Mesenchymal stem cell (in vitro differentiated cells and primary cell): ENCODE results near the gene FAM114A1.
"Not testable (repeated sequence)": the region's sequence is repeated elsewhere in the genome, so short reads cannot be mapped to it uniquely, and the experiment has no call there.

Source experiments
- DNase-seq: peaks from one replicate; pipeline ENCODE4 v3.0.0-alpha.2; 2013
- H2AFZ ChIP-seq: one replicate; pipeline ENCODE4 v1.6.1; 2013; ENCODE audit warnings: low read depth, mild to moderate bottlenecking, control low read depth, inconsistent platforms, low read length, moderate library complexity
- H2AK5ac ChIP-seq: 2 replicates; pipeline ENCODE4 v1.6.1; 2013; ENCODE audit warnings: low read length, moderate library complexity, mild to moderate bottlenecking, inconsistent platforms; ENCODE audit not compliant: severe bottlenecking
- H2BK120ac ChIP-seq: one replicate; pipeline ENCODE4 v1.6.1; 2013; ENCODE audit warnings: low read depth, mild to moderate bottlenecking, inconsistent platforms, low read length, moderate library complexity
- H2BK12ac ChIP-seq, 2 experiments: one replicate each; pipeline ENCODE4 v1.6.1; 2013; ENCODE audit warnings: inconsistent platforms in 2 of 2, low read length in 2 of 2, mild to moderate bottlenecking in 2 of 2, moderate library complexity in 2 of 2, control low read depth in 1 of 2
- H2BK15ac ChIP-seq: one replicate; pipeline ENCODE4 v1.6.1; 2013; ENCODE audit warnings: mild to moderate bottlenecking, low read depth, inconsistent platforms; ENCODE audit not compliant: poor library complexity, severe bottlenecking
- H2BK5ac ChIP-seq: 2 replicates; pipeline ENCODE4 v1.6.1; 2013; ENCODE audit warnings: low read depth, mild to moderate bottlenecking, low read length, control low read depth, inconsistent platforms; ENCODE audit not compliant: poor library complexity, severe bottlenecking
- H3K14ac ChIP-seq, 2 experiments: one replicate each; pipeline ENCODE4 v1.6.1; 2013; ENCODE audit warnings: inconsistent platforms in 2 of 2, low read length in 2 of 2, control low read depth in 1 of 2, mild to moderate bottlenecking in 1 of 2, moderate library complexity in 1 of 2
- H3K18ac ChIP-seq, 2 experiments: one replicate each; pipeline ENCODE4 v1.6.1; 2013; ENCODE audit warnings: inconsistent platforms in 2 of 2, low read length in 2 of 2, control low read depth in 1 of 2, low read depth in 1 of 2, mild to moderate bottlenecking in 1 of 2
- H3K23ac ChIP-seq, 2 experiments: one replicate each; pipeline ENCODE4 v1.6.1; 2013; ENCODE audit warnings: inconsistent platforms in 2 of 2, low read length in 2 of 2, mild to moderate bottlenecking in 2 of 2, moderate library complexity in 2 of 2, control low read depth in 1 of 2
- H3K27ac ChIP-seq: 2 replicates; pipeline ENCODE4 v1.5.1; 2013; ENCODE audit warnings: mild to moderate bottlenecking, moderate library complexity, low read length, control low read depth, inconsistent platforms; ENCODE audit not compliant: poor library complexity, severe bottlenecking
- H3K27me3 ChIP-seq, 2 experiments: 2 replicates each; pipeline versions ENCODE4 v1.6.1 to v1.7.0; 2013; ENCODE audit warnings: low read length in 2 of 2, mild to moderate bottlenecking in 2 of 2, moderate library complexity in 2 of 2, control low read depth in 1 of 2, inconsistent platforms in 1 of 2; ENCODE audit not compliant: control insufficient read depth in 1 of 2, insufficient read depth in 1 of 2
- H3K36me3 ChIP-seq, 2 experiments: 2 replicates each; pipeline versions ENCODE4 v1.6.1 to v1.7.0; 2013; ENCODE audit warnings: low read length in 2 of 2, control low read depth in 1 of 2, inconsistent platforms in 1 of 2, low read depth in 1 of 2, mild to moderate bottlenecking in 1 of 2; ENCODE audit not compliant: insufficient read depth in 2 of 2, control insufficient read depth in 1 of 2
- H3K4ac ChIP-seq, 2 experiments: one replicate each; pipeline ENCODE4 v1.6.1; 2013; ENCODE audit warnings: inconsistent platforms in 2 of 2, low read length in 2 of 2, mild to moderate bottlenecking in 2 of 2, moderate library complexity in 2 of 2, control low read depth in 1 of 2, low read depth in 1 of 2
- H3K4me1 ChIP-seq: 2 replicates; pipeline ENCODE4 v1.6.1; 2013; ENCODE audit warnings: low read depth, low read length, control low read depth; ENCODE audit not compliant: control insufficient read depth, insufficient read depth
- H3K4me2 ChIP-seq: 2 replicates; pipeline ENCODE4 v1.6.1; 2013; ENCODE audit warnings: low read length, mild to moderate bottlenecking, inconsistent platforms; ENCODE audit not compliant: poor library complexity, severe bottlenecking
- H3K4me3 ChIP-seq, 2 experiments: 2 replicates each; pipeline versions ENCODE4 v1.5.1 to v1.7.0; 2013; ENCODE audit warnings: low read length in 2 of 2, mild to moderate bottlenecking in 2 of 2, control low read depth in 1 of 2, low read depth in 1 of 2; ENCODE audit not compliant: insufficient read depth in 1 of 2
- H3K79me1 ChIP-seq: replicated peaks from 2 replicates; pipeline ENCODE4 v1.6.1; 2013; ENCODE audit warnings: mild to moderate bottlenecking, control low read depth, low read length, inconsistent platforms; ENCODE audit not compliant: poor library complexity, severe bottlenecking
- H3K9ac ChIP-seq: 2 replicates; pipeline ENCODE4 v1.7.0; 2013; ENCODE audit warnings: mild to moderate bottlenecking, low read length, moderate library complexity
- H3K9me3 ChIP-seq: 2 replicates; pipeline ENCODE4 v1.7.0; 2013; ENCODE audit warnings: mild to moderate bottlenecking, low read length; ENCODE audit not compliant: control insufficient read depth
- H4K8ac ChIP-seq: one replicate; pipeline ENCODE4 v1.6.1; 2013; ENCODE audit warnings: inconsistent platforms, mild to moderate bottlenecking, low read length, moderate library complexity
- H4K91ac ChIP-seq: one replicate; pipeline ENCODE4 v1.6.1; 2013; ENCODE audit warnings: mild to moderate bottlenecking, low read length, inconsistent platforms
- WGBS: methylation state at CpG from one replicate; pipeline ENCODE4 v1.1.7; 2013; ENCODE audit warnings: mixed read lengths; 5-methylcytosine and 5-hydroxymethylcytosine counted together

The FAM114A1 gene

DNA sequence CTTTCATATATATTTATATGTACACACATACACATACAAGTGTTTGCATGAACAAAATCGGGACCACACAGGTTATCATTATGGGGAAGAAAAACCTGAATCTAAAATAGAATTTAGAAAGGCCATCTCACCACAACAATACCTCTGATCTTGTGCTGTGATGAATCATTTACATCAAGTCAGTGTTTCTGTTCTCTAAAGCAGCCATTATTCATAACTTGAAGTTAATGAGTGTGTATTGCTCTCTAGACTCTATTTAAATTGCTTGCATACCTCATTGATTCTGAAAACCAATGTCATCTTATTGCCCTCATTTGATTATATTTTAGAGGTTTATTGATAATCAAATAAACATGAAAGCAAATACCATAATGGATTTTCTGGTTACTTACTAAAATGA, 71.6 kb downstream of the FAM114A1 start:
- H2BK5ac ChIP-seq, result no peak overlapping the region
- no peak overlapping the region for H4K91ac ChIP-seq
- H2AFZ ChIP-seq, result no peak overlapping the region
- H2AK5ac ChIP-seq, result no peak overlapping the region
- no peak overlapping the region for H3K14ac ChIP-seq
- H3K9ac ChIP-seq, result no peak overlapping the region
- H2BK15ac ChIP-seq, result no peak overlapping the region
- no CpG with 5 or more reads among the region's 1 CpG for WGBS
- H3K4me2 ChIP-seq, result no peak overlapping the region
- H3K4me1 ChIP-seq, result peaks cover 2% of the 10 kb centered on the region
- H4K8ac ChIP-seq, result no peak overlapping the region
- H3K4me3 ChIP-seq, result no peak overlapping the region
- no peak for DNase-seq
- no peak overlapping the region for H2BK120ac ChIP-seq
- no peak overlapping the region for H2BK12ac ChIP-seq
- H3K18ac ChIP-seq, result no peak overlapping the region
- peaks cover 34 to 88% of the 10 kb centered on the region in 2 experiments for H3K36me3 ChIP-seq
- no peaks in the 10 kb centered on the region for H3K9me3 ChIP-seq
- no peak overlapping the region for H3K27ac ChIP-seq
- no peak overlapping the region for H3K4ac ChIP-seq
- H3K27me3 ChIP-seq, result no peaks in the 10 kb centered on the region
- H3K23ac ChIP-seq, result no peak overlapping the region
- peaks cover 13% of the 10 kb centered on the region for H3K79me1 ChIP-seq

GRCh38 chr4:38940476-38940875, 72.9 kb downstream of the FAM114A1 start:
- Histone ChIP-seq H3K4me1 (peaks cover 6% of the 10 kb centered on the region), H2AK5ac (no peak overlapping the region), H2BK15ac (no peak overlapping the region), H3K9ac (no peak overlapping the region), H3K36me3 (peaks cover 38 to 88% of the 10 kb centered on the region in 2 experiments), H3K79me1 (peaks cover 13% of the 10 kb centered on the region), H2BK120ac (no peak overlapping the region), H3K23ac (no peak overlapping the region), H3K4ac (no peak overlapping the region), H3K4me3 (no peak overlapping the region), H4K91ac (no peak overlapping the region), H3K27me3 (no peaks in the 10 kb centered on the region), H2BK5ac (no peak overlapping the region), H2BK12ac (no peak overlapping the region), H3K18ac (no peak overlapping the region), H3K14ac (no peak overlapping the region), H2AFZ (no peak overlapping the region), H4K8ac (no peak overlapping the region), H3K9me3 (no peaks in the 10 kb centered on the region), H3K4me2 (no peak overlapping the region), H3K27ac (no peak overlapping the region)
- 99% methylated on average over 3 of the region's 3 CpGs for WGBS
- no peak for DNase-seq

DNA sequence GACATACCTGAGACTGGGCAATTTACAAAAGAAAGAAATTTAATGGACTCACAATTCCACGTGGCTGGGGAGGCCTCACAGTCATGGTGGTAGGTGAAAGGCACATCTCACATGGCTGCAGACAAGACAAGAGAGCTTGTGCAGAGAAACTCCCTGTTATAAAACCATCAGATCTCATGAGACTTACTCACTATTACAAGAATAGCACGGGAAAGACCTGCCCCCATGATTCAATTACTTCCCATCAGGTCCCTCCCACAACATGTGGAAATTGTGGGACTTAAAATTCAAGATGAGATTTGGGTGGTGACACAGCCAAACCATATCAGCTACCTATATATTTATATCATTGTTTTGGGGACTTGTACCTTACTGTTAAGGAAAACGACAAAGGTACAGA, 74.3 kb downstream of the FAM114A1 start:
- H3K4me2 ChIP-seq, H3K23ac ChIP-seq, H2BK120ac ChIP-seq, H3K14ac ChIP-seq, H2AFZ ChIP-seq, H2BK15ac ChIP-seq, H2AK5ac ChIP-seq, H2BK12ac ChIP-seq, H4K91ac ChIP-seq, H3K27me3 ChIP-seq, H3K4ac ChIP-seq, H3K9me3 ChIP-seq, H2BK5ac ChIP-seq, H3K27ac ChIP-seq, H3K4me1 ChIP-seq: not testable (repeated sequence)
- H3K9ac ChIP-seq, result peak overlapping the region; percentile 0
- DNase-seq, result peak; percentile 64
- peak overlapping the region in 1 of 2 experiments; percentile 16 for H3K4me3 ChIP-seq
- peaks cover 36 to 91% of the 10 kb centered on the region in 2 experiments for H3K36me3 ChIP-seq
- peak overlapping the region in 1 of 2 experiments; percentile 5 for H3K18ac ChIP-seq
- peak overlapping the region; percentile 42 for H4K8ac ChIP-seq
- WGBS, result 85% methylated on average over 2 of the region's 3 CpGs
- H3K79me1 ChIP-seq, result peaks cover 13% of the 10 kb centered on the region

GRCh38 chr4:38943343-38943742, 75.7 kb downstream of the FAM114A1 start:
- Histone ChIP-seq H3K4ac (no peak overlapping the region), H3K18ac (peak overlapping the region in 1 of 2 experiments; percentile 44), H3K4me1 (peaks cover 6% of the 10 kb centered on the region), H2BK120ac (no peak overlapping the region), H3K4me3 (no peak overlapping the region), H2BK15ac (no peak overlapping the region), H3K9me3 (no peaks in the 10 kb centered on the region), H3K27ac (no peak overlapping the region), H3K4me2 (no peak overlapping the region), H2AK5ac (no peak overlapping the region), H2BK12ac (peak overlapping the region in 1 of 2 experiments; percentile 64), H2AFZ (no peak overlapping the region), H3K9ac (no peak overlapping the region), H4K91ac (no peak overlapping the region), H3K36me3 (peaks cover 23 to 78% of the 10 kb centered on the region in 2 experiments), H3K23ac (no peak overlapping the region), H2BK5ac (peak overlapping the region; percentile 33), H3K14ac (no peak overlapping the region), H4K8ac (no peak overlapping the region), H3K27me3 (no peaks in the 10 kb centered on the region), H3K79me1 (peaks cover 8% of the 10 kb centered on the region)
- 63% methylated on average over 3 of the region's 4 CpGs for WGBS
- DNase-seq, result peak; percentile 86
